ENCODE results near the gene KRT71. TPM values are rescaled to one million over a fixed set of nuclear protein-coding genes. Genes with fewer than 3 reads are reported as not detected.

The KRT71 gene
- total RNA-seq, 1 donor from 2014 or later = not detected

DNA sequence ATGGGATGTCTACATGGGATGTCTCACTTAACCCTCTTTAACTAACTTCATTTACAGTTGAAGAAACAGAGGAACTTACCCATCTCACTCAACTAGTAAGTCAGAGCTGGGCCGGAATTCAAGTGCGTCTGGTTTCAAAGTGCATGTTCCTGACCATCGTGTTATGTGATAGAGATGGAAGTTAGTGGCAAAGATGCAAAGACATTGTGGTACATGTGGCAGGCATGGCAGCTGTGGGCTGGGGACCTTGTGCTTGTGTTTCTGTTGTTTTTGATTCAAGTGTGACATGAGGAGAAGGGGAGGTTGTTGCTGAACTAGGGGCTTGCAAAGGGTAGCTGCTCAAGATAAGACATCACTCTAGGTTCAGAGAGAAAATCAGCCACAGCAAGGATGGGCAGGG, 23.0 kb upstream of the KRT71 start:
- DNase-seq (ENCODE audit: low read depth, low spot score) = no peak

DNA sequence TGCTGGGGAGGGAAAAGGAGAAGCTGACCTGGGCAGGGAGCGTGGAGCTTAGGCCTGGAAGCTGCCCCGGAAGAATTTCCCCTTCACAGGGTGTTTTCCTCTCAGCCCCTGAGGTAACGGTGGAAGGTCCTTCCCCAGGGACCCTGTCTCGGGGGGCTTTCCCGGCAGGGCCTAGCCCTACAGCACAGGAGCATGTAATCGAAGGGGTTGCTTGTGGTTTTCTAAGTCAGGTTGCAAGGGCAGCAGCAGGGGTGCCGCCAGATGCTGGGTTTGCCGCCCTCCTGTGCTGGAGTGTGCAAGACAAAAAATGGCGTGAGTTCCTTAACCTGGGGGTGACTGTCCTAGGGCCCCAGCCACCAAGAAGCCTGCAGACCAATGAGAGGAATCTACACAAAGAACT, 22.3 kb upstream of the KRT71 start:
- no peak for DNase-seq (ENCODE audit: low read depth, low spot score)

DNA sequence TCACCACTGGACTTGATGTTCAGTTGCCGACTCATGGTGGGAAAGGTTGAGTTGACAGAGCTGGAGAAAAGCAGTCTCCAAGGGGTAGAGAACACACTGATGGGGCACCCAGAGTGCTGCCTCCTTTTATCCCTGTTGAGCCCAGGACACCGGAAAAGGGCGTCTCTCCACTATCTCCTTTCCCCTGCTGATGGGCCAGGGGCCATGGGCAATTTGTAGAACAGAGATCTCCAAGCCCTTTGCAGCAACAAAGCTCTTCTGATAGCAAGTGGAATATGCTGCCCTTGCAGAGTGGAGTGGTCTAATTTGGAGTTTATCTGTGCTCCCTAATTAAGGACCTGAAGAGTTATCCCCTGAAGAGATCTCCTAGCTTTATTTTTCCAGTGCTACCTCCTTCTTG, 20.8 kb upstream of the KRT71 start, which contains the start of gene KRT74:
TSS of gene KRT74 (minus strand) at position 101 of the 400 bp plus-strand sequence. CDS start at position 35, 66 bp downstream.
- DNase-seq (ENCODE audit: low read depth, low spot score) = no peak

DNA sequence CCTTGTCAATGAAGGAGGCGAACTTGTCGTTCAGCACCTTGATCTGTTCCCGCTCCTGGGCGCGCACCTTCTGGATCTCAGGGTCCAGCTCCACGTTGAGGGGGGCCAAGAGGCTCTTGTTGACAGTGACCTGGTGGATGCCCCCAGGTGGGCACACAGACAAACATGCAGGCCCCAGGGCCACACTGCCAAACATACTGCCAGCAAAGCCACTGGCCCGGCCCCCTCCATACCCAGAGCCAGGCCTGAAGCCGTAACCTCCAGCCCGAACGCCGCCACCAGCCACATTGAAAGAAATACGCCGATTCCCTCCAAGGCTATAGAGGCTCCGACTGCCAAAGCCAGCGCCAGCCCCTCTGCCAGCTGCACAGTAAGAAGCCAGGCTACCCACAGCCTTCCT, 20.4 kb upstream of the KRT71 start:
- DNase-seq (ENCODE audit: low read depth, low spot score) = no peak

DNA sequence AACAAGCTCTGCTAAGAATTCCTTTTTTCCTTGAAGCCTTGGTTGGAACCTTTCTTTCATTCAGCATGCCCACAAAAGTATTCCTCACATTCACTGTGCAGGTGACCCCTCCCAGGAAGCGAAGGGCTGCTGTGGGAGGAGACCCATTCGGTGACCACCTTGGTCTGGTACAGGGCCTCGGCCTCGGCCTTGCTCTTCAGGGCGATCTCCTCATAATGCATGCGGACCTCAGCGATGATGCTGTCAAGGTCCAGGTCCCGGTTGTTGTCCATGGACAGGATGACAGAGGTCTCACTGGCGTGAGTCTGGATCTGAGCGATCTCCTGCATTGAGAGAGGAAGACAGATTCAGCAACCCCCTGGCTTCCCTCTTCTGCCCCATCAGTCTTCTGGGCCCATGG, 17.6 kb upstream of the KRT71 start:
- DNase-seq (ENCODE audit: low read depth, low spot score) = no peak

DNA sequence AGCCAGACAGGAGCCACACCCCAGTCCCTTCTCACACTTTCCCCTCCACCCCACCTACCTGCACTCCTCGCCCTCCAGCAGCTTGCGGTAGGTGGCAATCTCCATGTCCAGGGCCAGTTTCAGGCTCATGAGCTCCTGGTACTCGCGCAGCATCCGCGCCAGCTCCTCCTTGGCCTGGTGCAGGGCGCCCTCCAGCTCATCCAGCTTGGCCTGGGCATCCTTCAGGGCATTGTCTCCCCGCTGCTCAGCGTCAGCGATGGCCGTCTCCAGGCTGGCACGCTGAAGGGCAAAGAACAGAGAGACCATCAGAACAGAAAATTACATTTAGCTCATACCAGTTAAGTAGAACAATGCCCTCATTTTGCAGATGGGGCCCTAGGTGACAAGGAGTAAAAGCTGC, 15.2 kb upstream of the KRT71 start:
- DNase-seq (ENCODE audit: low read depth, low spot score) = no peak

DNA sequence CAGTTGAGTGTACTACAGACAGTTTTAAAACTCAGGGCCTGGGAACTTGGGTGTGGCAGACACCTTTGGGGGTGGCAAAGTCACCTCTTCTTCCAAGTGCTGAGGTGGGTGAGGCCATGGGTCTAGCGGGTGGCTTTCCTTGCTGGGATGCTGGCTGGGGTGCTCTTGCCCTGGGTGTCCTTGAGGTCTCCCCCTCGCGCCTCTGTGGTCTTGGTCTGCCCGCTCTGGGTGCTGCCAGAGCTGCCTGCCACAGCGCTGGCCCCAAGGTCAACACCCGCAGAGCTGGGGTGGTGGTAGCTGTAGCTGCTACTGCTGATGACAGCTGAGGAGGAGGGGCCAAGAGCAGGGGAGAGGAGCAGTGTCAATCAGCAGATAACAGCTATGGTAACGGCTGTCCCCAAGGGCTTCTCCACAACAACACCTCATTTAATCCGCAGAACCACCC, 13.9 kb upstream of the KRT71 start:
- DNase-seq (ENCODE audit: low read depth, low spot score) = no peak

DNA sequence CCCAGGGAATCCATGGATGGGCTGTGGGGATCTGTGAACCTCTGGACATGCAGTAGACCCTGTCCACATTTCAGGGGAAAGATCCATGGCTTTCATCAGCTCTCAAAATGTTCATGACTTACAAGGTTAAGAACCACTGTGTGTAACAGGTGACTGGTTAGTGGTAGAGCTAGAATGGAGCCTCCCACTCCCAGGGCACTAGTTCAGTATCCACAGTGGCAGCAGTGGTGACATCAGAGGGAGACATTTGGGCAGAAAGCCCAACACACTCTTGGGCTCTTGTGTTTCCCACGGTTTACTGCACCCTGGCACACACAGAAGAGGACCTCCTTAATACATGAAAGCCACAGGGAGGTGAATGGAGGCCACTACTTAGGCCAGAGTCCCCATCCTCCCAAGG, 11.6 kb upstream of the KRT71 start:
- DNase-seq (ENCODE audit: low read depth, low spot score) = no peak

DNA sequence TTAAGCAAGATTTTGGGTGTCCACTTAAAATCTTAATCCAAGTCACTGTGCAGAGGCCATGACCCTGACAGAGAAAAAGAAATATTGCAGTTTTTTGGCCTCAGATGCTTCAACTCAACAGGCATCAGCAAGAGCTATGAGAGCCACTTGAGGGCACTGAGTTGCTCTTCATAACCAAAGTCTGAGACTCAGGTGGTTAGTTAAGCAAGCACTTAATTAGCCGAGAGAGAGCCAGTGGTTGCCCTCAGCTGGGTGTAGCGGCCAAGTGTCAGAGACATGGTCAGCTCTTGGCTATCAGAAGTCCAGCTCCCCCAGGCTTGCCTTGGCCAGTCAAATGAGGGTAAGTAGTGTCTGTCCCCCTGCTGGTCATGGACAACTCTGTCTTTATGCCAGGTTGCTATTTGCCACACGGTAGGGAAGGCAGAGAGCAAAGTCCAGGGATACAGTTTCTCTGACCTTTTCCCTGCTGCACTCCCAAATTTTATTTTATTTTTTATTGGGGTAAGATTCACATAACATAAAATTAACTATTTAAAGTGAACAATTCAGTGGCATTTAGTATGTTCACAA, 9.0 kb upstream of the KRT71 start:
- no peak for DNase-seq (ENCODE audit: low read depth, low spot score)

DNA sequence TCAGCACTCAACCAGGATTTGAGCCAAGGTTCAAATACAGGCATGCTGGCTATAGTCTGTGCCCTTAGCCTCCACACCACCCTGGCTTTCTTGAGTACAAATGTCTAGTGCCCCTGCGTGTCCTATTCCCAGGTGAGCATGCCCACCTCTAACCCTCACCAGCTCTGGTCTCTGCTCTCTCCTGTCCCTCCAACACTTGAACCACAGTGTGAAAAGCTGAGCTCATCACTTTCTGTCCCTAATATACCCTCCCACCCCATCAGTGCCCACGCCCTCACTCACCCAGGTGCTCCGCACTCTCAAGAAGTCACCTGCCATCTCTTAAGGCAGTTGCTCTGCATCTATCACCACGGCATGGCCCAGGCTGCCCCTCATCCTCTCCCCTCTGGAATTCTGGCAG, 7.0 kb upstream of the KRT71 start:
- DNase-seq (ENCODE audit: low read depth, low spot score) = no peak

DNA sequence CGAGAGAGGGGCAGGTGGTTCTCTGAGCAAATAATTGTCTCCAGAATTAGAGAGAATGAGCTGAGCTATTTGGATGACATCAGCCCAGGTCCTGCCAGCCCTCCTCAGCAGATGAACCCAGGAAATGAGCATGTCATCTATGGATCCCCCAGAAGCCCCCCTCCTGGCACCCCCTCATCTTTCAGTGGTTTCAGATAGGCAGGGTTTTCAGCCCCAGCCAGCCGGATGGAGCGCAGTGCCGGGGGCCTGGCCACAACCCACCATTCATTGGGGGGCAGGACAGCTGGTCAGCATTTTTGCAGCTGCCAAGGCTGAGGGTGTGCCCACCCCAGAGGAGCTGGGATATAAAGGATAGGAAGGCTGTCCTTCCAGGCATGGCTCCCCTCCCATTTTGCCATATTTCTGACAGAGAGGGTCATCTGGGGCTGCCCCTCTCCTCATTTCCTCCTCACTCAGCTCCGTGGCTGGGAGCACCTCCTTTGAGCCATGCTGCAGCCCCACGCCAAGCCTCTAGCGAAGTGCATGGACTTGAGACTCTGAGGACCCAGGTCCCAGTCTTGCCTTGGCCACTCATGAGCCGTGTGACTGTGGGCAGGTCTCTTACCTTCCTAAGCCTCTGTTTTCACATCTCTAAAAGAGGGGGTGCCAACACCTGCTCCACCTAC, 6.0 kb upstream of the KRT71 start:
- DNase-seq (ENCODE audit: low read depth, low spot score) = no peak

DNA sequence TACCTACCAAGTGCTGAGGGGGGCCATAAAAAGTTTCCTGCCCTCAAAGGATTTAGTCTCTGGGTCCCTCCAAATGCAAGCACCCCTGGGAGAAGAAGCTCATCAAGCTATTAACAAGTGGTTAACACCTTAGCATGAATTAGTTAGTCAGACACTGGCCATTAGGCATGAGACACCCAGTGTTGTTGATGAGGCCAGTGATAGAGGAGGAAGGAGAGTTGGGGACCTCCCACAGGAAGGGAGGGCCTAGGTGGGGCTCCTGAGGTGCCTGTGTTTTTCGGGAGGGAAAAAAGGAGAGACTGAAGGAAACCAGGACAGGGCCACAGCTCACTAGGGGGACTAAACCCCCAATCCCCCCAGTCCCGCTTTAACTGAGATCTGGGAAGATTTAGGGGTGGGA, 4.5 kb upstream of the KRT71 start:
- DNase-seq (ENCODE audit: low read depth, low spot score) = no peak

DNA sequence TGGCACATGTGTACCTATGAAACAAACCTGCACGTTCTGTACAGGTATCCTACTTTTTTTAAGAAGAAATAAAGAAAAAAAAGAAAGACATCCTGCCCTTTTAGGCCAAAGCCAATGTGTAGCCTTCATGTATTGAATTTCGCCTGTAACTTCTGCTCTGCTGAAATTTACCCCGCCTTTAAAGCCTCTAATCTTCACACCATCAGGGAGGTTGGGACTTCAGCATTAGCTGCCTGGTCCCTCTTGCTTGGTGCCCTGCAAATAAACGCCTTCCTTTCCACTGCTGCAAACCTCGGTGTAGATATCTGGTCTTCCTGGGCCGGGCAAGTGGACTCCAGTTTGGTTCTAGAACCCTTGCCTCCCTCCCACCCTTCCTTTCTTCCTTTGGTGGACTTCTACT, 2.6 kb upstream of the KRT71 start:
- no peak for DNase-seq (ENCODE audit: low read depth, low spot score)

DNA sequence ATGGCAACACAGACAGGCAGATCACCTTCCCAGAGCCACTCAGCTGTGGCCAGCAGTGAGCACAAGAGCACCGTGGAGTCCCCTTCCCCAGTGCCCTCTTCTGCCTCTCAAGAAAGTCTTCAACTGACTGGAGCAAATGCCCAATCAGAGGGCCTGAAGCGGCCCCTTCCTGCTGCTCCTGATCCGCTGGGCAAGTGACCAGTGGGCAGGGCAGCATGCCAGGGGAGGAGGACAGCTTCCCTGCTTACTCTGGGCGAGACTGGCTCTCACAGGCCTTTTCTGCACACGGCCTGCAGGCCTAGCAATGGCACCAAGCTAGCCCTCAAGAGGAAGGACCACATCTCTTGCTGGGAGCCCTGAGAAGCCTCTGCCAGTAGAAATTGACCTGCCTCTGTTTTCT, 890 bp downstream of the KRT71 start:
- DNase-seq (ENCODE audit: low read depth, low spot score) = no peak

DNA sequence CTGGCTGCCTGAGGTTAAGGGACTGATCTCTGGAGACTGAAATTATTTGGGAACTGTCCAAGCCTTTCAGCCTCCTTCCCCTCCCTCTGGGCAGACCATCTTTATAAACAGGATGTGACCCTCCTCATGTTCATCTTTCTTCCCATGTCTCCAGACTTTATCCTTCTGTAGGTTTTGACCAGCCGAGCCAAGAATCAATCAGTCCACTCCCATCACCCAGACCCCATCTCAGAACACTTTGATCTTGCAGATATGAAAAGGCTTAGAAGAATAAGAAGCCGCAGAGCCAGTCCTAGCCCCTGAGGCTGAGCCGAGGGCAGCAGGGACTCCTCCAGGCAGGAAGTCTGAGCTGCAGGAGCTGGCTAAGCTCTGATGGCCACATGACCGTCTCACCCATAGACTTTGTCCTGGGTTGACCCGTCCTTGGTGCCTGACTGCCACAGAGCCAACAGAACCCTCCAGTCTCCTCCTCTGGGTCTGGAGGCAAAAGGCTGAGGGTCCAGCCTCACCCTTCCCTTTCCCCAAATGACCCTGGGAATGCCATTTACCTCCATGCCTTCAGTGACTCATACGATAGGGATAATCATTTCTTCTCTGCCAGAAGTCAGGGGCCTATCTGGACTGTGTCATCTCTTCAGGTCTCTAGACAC, 1.6 kb downstream of the KRT71 start:
- DNase-seq (ENCODE audit: low read depth, low spot score) = no peak

DNA sequence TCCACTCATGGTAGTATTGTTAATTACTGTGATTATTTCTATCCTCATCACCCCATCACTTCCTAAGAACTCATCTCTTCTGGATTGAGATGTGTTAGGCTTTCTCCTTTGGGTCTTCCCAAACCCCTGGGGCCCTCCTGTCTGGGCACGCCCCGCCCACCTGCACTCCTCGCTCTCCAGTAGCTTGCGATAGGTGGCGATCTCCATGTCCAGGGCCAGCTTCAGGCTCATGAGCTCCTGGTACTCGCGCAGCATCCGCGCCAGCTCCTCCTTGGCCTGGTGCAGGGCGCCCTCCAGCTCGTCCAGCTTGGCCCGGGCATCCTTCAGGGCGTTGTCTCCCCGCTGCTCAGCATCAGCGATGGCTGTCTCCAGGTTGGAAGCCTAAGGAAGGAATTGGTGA, 6.8 kb downstream of the KRT71 start:
- no peak for DNase-seq (ENCODE audit: low read depth, low spot score)

DNA sequence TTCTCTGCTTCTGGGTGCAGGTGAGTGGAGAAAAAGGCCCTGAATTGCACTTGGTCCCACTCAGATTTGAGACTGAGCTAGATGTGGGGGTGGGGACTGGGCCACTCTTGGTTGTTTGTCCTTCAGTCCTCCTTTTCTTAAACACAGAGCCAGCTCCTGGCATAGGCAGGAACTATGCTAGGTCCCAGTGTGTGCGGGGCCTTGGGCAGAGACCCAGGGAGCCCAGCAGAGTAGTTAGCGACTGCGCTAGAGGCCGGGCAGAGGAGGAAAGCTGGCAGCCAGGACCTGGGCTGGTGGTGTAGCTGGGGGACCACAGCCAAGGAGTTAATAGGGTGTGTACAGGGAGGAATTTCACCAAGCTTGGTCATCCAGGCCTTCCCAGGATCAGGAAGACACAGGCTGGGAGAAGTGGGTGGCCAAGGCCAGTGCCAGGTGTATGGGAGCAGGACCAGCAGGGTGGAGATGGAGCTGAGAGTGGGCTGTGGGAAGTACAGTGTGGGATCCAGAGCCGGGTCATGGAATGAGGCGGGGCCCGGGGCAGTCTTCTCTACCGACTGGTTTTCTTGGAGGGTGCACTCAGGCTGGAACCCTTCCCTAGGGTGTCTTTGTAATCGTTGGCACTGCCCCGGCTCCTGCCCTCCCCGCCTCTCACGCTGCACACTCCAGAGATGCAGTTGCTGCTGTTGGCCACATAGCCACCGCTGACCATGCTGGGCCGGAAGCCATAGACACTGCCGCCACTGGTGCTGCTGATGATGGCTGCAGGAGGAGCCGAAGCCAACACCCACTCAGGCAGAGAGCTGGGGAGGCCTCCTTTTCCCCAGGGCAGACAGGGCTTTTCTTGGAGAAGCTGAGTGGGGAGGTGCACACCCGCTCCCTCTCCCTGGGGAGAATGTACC, 8.7 kb downstream of the KRT71 start:
- no peak for DNase-seq (ENCODE audit: low read depth, low spot score)

DNA sequence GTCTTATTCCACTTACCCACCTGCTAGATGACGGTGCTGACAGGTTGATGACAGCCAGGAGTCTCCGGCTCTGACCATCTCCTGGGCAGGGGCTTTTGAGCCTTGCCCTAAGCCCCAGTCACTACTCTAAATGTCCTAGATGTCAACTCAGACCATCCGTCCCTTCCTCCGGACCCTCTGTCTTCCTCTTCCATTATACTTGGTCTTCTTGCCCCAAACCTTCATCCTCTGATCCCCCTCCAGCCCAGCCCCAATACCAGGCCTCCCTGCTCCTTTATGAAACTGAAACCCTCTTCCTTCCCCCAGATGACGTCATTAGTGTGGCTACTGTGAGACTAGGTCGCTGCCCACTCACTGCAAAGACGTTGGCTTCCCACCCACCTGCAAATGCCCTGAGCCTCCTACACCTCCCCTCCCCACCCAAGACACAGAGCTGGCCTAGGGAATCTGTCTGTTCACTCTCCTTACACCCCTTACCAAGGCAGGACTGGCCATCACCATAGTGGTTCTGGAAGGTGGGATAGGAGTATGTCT, 10.1 kb downstream of the KRT71 start:
- no peak for DNase-seq (ENCODE audit: low read depth, low spot score)

DNA sequence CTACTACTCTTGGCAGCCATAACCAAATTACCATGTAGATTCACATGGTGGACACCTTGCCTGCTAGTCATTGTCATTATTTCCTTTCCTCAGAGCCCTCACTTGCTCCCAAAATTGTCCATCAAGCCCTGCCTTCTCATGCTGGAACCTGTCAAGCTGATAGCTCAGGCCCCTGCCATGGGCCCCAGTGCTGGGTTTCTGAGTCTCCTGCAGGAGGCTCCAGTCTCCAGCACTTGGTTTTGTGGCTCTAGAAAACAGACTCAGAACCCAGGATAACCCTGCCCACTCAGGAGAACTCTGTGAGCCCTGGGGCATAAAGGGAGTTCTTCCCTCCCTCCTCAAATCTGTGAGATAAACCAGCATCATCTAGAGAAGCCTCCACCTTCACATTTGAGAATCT, 10.8 kb downstream of the KRT71 start:
- no peak for DNase-seq (ENCODE audit: low read depth, low spot score)

DNA sequence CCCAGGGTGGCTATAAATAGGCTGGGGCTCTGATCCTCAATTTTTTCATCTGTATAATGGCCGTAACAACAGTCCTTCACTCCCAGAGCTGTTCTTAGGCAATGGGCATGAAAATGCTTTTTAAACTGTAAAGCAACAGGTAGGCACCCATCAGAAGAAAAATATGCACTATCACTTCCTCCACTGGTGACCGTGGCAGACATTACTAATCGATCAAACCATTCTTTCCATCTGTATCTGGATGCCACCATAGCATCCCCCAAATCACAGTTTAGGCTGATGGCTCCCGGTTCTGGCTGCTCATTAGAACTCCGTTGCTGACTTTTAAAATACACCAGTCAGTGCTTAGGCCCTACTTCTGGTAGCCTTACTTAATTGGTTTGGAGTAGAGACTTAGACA, 11.2 kb downstream of the KRT71 start:
- no peak for DNase-seq (ENCODE audit: low read depth, low spot score)

DNA sequence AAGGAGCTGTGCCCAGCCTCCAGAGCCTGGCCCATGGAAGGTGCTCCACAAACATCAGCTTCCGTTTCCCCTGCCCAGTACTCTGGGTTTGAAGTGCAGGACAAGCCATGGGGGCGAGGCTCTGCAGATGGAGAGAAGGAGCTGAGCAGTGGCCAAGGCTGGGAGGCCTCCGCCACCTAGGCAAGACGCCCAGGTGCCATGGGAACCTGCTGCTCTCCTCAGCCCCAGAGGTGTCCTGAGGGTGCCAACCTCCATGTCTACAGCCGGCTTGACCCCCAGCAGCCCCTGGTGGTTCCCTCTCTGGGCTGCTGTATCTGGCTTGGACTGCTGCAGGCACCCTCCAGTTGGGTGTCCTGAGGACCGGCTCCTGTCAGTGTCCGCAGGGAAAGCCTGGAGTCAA, 12.4 kb downstream of the KRT71 start:
- no peak for DNase-seq (ENCODE audit: low read depth, low spot score)

DNA sequence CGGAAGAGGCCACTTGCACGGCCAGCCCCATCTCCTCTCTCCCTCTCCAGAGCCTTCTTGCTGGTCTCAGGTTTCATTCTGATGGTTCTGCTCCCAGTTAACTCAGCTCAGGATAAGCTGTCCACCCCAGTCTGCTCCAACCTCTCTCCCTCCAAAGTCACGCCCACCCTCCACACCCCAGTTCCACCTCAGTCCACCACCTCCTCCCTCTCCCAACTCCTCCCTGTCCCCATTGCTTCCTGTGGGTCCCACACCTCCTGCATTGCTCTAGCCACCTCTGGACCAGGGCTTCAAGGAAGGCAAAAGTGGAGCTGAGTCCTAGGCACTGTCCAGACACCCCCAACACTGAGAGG, 13.1 kb downstream of the KRT71 start:
- no peak for DNase-seq (ENCODE audit: low read depth, low spot score)
